ENCODE measurements around the gene KIAA1671. TPM values are rescaled to one million over a fixed set of nuclear protein-coding genes. Genes with fewer than 3 reads are reported as not detected.

The KIAA1671 gene
- polyA plus RNA-seq, 1 donor (not counting 4 experiments of a cell fraction or from before 2014, with no cell fraction given) = 17.4 TPM

DNA sequence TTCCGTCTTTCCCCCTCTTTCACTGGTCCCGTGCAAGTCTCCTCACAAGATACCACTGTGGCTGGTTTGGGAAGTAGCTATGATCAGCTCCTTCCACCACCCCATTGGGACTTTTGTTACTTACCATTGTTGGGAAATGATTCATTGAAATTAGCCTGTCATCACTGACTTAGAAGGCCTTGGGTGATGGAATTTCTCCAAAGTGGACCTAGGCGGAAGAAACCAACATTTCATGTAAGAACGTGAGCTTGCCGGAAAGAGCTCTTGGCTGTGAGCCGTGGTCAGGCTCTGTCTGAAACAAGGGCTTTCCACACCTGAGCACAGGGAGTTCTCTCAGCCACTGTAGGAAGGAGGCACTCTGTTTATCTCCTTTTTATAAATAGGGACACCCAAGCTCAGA, 223.7 kb downstream of the KIAA1671 start:
- FAIRE-seq = peak; percentile 98
- Histone ChIP-seq H3K4me2 (ENCODE audit: control insufficient read depth, extremely low read depth, insufficient read depth, low read depth, low read length) (peak overlapping the region; percentile 52), H3K36me3 (ENCODE audit: control insufficient read depth in 2 of 2, extremely low read depth in 1 of 2, insufficient read depth in 2 of 2, low read length in 2 of 2) (peaks cover 15 to 27% of the 10 kb centered on the region in 2 experiments)

DNA sequence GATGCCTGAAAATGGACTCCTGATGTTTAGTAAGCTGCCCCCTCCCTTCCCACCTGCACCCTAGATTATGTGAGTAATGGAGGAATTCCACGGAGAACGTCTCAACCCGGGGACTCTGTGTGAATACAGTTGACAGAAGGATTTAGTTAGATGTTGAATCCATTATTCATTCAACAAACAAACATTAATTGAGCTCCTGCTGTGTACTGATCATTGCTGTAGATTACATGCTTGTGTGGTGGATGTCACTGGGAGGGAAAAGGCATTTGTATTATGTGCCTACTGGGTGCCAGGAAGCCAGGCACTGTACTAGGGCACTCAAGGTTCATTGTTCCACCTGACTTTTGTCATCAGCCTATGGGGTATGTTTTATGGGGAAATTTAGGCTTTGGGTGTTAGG, 224.3 kb downstream of the KIAA1671 start:
- DNase-seq (ENCODE audit: low read depth, low spot score) (no peak), FAIRE-seq (no peak)
- Histone ChIP-seq H2AFZ (ENCODE audit: control insufficient read depth, low read length) (no peak overlapping the region), H3K27ac (ENCODE audit: control insufficient read depth, insufficient read depth, low read length) (peak overlapping the region; percentile 42), H3K36me3 (ENCODE audit: control insufficient read depth in 2 of 2, extremely low read depth in 1 of 2, insufficient read depth in 2 of 2, low read length in 2 of 2) (peaks cover 15 to 27% of the 10 kb centered on the region in 2 experiments), H3K9me3 (ENCODE audit: control insufficient read depth, low read depth, low read length) (no peaks in the 10 kb centered on the region), H4K20me1 (ENCODE audit: control insufficient read depth, extremely low read depth, insufficient read depth, low read length) (no peaks in the 10 kb centered on the region), H3K4me1 (ENCODE audit: control insufficient read depth, extremely low read depth, insufficient read depth, low read length) (peaks cover 22% of the 10 kb centered on the region), H3K4me3 (ENCODE audit: control insufficient read depth in 2 of 3, extremely low read depth in 1 of 3, insufficient read depth in 2 of 3, low read depth in 1 of 3, low read length in 3 of 3) (no peak overlapping the region), H3K79me2 (ENCODE audit: control insufficient read depth, insufficient read depth, low read length) (no peaks in the 10 kb centered on the region), H3K27me3 (ENCODE audit: control insufficient read depth, extremely low read depth, insufficient read depth, low read length) (no peaks in the 10 kb centered on the region), H3K4me2 (ENCODE audit: control insufficient read depth, extremely low read depth, insufficient read depth, low read depth, low read length) (peak overlapping the region; percentile 52), H3K9me1 (ENCODE audit: control insufficient read depth, extremely low read depth, insufficient read depth, low read length) (no peaks in the 10 kb centered on the region), H3K9ac (ENCODE audit: control insufficient read depth, extremely low read depth, insufficient read depth, low read length) (no peak overlapping the region)
- dilution Hi-C loops (cut with MboI; ENCODE audit: extremely low pct_ligation_motif_present, low sequenced_read_pairs) = no loop called here
- TF ChIP-seq EZH2 (IDR thresholded peaks at IDR 0.05; ENCODE audit: low read length) = no peak
- TF ChIP-seq, protein P1, sequence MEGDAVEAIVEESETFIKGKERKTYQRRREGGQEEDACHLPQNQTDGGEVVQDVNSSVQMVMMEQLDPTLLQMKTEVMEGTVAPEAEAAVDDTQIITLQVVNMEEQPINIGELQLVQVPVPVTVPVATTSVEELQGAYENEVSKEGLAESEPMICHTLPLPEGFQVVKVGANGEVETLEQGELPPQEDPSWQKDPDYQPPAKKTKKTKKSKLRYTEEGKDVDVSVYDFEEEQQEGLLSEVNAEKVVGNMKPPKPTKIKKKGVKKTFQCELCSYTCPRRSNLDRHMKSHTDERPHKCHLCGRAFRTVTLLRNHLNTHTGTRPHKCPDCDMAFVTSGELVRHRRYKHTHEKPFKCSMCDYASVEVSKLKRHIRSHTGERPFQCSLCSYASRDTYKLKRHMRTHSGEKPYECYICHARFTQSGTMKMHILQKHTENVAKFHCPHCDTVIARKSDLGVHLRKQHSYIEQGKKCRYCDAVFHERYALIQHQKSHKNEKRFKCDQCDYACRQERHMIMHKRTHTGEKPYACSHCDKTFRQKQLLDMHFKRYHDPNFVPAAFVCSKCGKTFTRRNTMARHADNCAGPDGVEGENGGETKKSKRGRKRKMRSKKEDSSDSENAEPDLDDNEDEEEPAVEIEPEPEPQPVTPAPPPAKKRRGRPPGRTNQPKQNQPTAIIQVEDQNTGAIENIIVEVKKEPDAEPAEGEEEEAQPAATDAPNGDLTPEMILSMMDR (optimal IDR thresholded peaks at IDR 0.05 in 1 of 3, IDR thresholded peaks at IDR 0.05 in 1 of 3, conservative IDR thresholded peaks at IDR 0.05 in 1 of 3; ENCODE audit: extremely low read depth in 1 of 3, insufficient read depth in 2 of 3, low read length in 3 of 3) = no peak

More for the DNA sequence above, 223.7 kb downstream of the KIAA1671 start:
- no peaks in the 10 kb centered on the region for H3K79me2 ChIP-seq (ENCODE audit: control insufficient read depth, insufficient read depth, low read length)
- DNase-seq (ENCODE audit: low read depth, low spot score) = peak; percentile 87
- H3K27ac ChIP-seq (ENCODE audit: control insufficient read depth, insufficient read depth, low read length) = peak overlapping the region; percentile 42
- no peaks in the 10 kb centered on the region for H4K20me1 ChIP-seq (ENCODE audit: control insufficient read depth, extremely low read depth, insufficient read depth, low read length)
- no peak overlapping the region for H2AFZ ChIP-seq (ENCODE audit: control insufficient read depth, low read length)
- H3K27me3 ChIP-seq (ENCODE audit: control insufficient read depth, extremely low read depth, insufficient read depth, low read length) = no peaks in the 10 kb centered on the region
- H3K4me3 ChIP-seq (ENCODE audit: control insufficient read depth in 2 of 3, extremely low read depth in 1 of 3, insufficient read depth in 2 of 3, low read depth in 1 of 3, low read length in 3 of 3) = no peak overlapping the region
- dilution Hi-C loops (cut with MboI; ENCODE audit: extremely low pct_ligation_motif_present, low sequenced_read_pairs) = no loop called here
- TF ChIP-seq, protein P1 (optimal IDR thresholded peaks at IDR 0.05 in 1 of 3, IDR thresholded peaks at IDR 0.05 in 1 of 3, conservative IDR thresholded peaks at IDR 0.05 in 1 of 3; ENCODE audit: extremely low read depth in 1 of 3, insufficient read depth in 2 of 3, low read length in 3 of 3) = no peak
- no peak for TF ChIP-seq EZH2 (IDR thresholded peaks at IDR 0.05; ENCODE audit: low read length)
- H3K4me1 ChIP-seq (ENCODE audit: control insufficient read depth, extremely low read depth, insufficient read depth, low read length) = peaks cover 22% of the 10 kb centered on the region
- no peaks in the 10 kb centered on the region for H3K9me1 ChIP-seq (ENCODE audit: control insufficient read depth, extremely low read depth, insufficient read depth, low read length)
- H3K9ac ChIP-seq (ENCODE audit: control insufficient read depth, extremely low read depth, insufficient read depth, low read length) = no peak overlapping the region
- no peaks in the 10 kb centered on the region for H3K9me3 ChIP-seq (ENCODE audit: control insufficient read depth, low read depth, low read length)

All from keratinocyte (primary cell).